ENCODE data around the gene CACNA1S.

DNA sequence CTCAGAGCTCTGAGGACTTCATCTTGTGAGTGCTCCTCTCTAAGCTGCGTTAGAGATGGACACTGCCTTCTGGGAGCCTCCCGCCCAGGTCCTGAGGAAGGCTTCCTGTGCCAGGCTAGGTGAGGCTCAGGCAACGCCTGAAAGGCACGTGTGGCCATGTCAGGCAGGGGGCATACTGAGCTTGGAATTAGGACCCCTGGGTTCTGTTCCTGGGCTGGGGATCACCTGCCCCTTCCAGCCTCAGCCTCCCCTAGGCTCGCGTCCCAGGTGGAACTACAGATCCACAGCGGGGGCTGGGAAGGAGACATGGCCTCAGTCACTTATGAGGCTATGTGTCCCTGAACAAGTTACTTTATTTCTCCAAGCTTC is 24.8 kb upstream of the CACNA1S start:
- TF ChIP-seq, protein P1, sequence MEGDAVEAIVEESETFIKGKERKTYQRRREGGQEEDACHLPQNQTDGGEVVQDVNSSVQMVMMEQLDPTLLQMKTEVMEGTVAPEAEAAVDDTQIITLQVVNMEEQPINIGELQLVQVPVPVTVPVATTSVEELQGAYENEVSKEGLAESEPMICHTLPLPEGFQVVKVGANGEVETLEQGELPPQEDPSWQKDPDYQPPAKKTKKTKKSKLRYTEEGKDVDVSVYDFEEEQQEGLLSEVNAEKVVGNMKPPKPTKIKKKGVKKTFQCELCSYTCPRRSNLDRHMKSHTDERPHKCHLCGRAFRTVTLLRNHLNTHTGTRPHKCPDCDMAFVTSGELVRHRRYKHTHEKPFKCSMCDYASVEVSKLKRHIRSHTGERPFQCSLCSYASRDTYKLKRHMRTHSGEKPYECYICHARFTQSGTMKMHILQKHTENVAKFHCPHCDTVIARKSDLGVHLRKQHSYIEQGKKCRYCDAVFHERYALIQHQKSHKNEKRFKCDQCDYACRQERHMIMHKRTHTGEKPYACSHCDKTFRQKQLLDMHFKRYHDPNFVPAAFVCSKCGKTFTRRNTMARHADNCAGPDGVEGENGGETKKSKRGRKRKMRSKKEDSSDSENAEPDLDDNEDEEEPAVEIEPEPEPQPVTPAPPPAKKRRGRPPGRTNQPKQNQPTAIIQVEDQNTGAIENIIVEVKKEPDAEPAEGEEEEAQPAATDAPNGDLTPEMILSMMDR (IDR thresholded peaks at IDR 0.05; ENCODE audit: poor library complexity): no peak
- TF ChIP-seq EZH2 (IDR thresholded peaks at IDR 0.05; ENCODE audit: borderline replicate concordance) (no peak), EZH2phosphoT487 (IDR thresholded peaks at IDR 0.05; ENCODE audit: low read depth, severe bottlenecking, unreplicated experiment) (no peak)

Measured in hepatocyte (in vitro differentiated cells).